ENCODE data around the gene FTH1.
"Not testable (repeated sequence)": the region's sequence is repeated elsewhere in the genome, so short reads cannot be mapped to it uniquely, and the experiment has no call there.

Gene FTH1

GRCh38 chr11:62011881-62012280 lies 44.4 kb upstream of the FTH1 start:
- no peak for TF ChIP-seq CTCF (conservative IDR thresholded peaks at IDR 0.05; ENCODE audit: low read depth)
- ChIA-PET CTCF (no interaction called here), POLR2A (ENCODE audit: low non-redundant PET) (no interaction called here)

GRCh38 chr11:62010935-62011528 lies 43.6 kb upstream of the FTH1 start:
- no peak for TF ChIP-seq CTCF (conservative IDR thresholded peaks at IDR 0.05; ENCODE audit: low read depth)
- ChIA-PET POLR2A (ENCODE audit: low non-redundant PET) (no interaction called here), CTCF (interaction anchor here (0.7 kb wide), 1 partner anchor 176 kb away, joined by 6 read pairs; no protein-coding TSS in a partner anchor)
- H3K27ac ChIP-seq = no peak overlapping the region
- no peak for DNase-seq (ENCODE audit: low spot score)

More at GRCh38 chr11:62011881-62012280, 44.4 kb upstream of the FTH1 start:
- DNase-seq (ENCODE audit: low spot score) = no peak
- H3K27ac ChIP-seq = peak overlapping the region; percentile 78; the same call in 1 of the 2 replicates

GRCh38 chr11:62008193-62008592 lies 40.8 kb upstream of the FTH1 start:
- CTCF ChIA-PET = interaction anchor here (0.9 kb wide), 1 partner anchor 16 kb away, joined by 4 read pairs; no protein-coding TSS in a partner anchor
- H3K27ac ChIP-seq = no peak overlapping the region
- TF ChIP-seq CTCF (conservative IDR thresholded peaks at IDR 0.05; ENCODE audit: low read depth) = no peak
- POLR2A ChIA-PET (ENCODE audit: low non-redundant PET) = interaction anchor here (0.7 kb wide), 1 partner anchor 70 kb away, joined by 3 read pairs; no protein-coding TSS in a partner anchor
- no peak for DNase-seq (ENCODE audit: low spot score)

- peak overlapping the region; percentile 23; the same call in 1 of the 2 replicates for H3K27ac ChIP-seq
- DNase-seq (ENCODE audit: low spot score) = no peak
- ChIA-PET POLR2A (ENCODE audit: low non-redundant PET) (no interaction called here), CTCF (no interaction called here)
- no peak for TF ChIP-seq CTCF (conservative IDR thresholded peaks at IDR 0.05; ENCODE audit: low read depth)
Measured at GRCh38 chr11:62004473-62004872, 37.0 kb upstream of the FTH1 start.

- POLR2A ChIA-PET (ENCODE audit: low non-redundant PET); CTCF ChIA-PET: not testable (repeated sequence)
Measured at GRCh38 chr11:62002283-62002682, 34.8 kb upstream of the FTH1 start.

GRCh38 chr11:62001450-62002191 lies 34.2 kb upstream of the FTH1 start:
- H3K27ac ChIP-seq = peak overlapping the region; percentile 1; the same call in 1 of the 2 replicates
- ChIA-PET CTCF (no interaction called here), POLR2A (ENCODE audit: low non-redundant PET) (no interaction called here)
- TF ChIP-seq CTCF (conservative IDR thresholded peaks at IDR 0.05; ENCODE audit: low read depth) = no peak
- no peak for DNase-seq (ENCODE audit: low spot score)

More at GRCh38 chr11:62002283-62002682, 34.8 kb upstream of the FTH1 start:
- DNase-seq (ENCODE audit: low spot score); H3K27ac ChIP-seq: not testable (repeated sequence)

Data from RWPE1 (cell line).